Stimulated activated naive CD8-positive, alpha-beta T cell treated with anti-CD3 and anti-CD28 coated beads, Interleukin-15, Interleukin-2, amounts not matched to agents 100 ng/mL and 50 ng/mL, for 24 hours (primary cell): ENCODE data around the gene EDAR.

Source experiments
- H3K27ac Mint-ChIP-seq: one replicate; pipeline ENCODE4 v1.8.0; 2021; ENCODE audit warnings: mild to moderate bottlenecking, mixed read lengths
- H3K27me3 Mint-ChIP-seq: one replicate; pipeline ENCODE4 v1.8.0; 2021; ENCODE audit warnings: mixed read lengths
- H3K36me3 Mint-ChIP-seq: one replicate; pipeline ENCODE4 v1.8.0; 2021; ENCODE audit warnings: low read depth, mixed read lengths
- H3K4me1 Mint-ChIP-seq: one replicate; pipeline ENCODE4 v1.8.0; 2021; ENCODE audit warnings: low read depth, mixed read lengths
- H3K4me3 Mint-ChIP-seq: one replicate; pipeline ENCODE4 v1.8.0; 2021; ENCODE audit warnings: mild to moderate bottlenecking, mixed read lengths
- H3K9me3 Mint-ChIP-seq: one replicate; pipeline ENCODE4 v1.8.0; 2021; ENCODE audit warnings: mixed read lengths

The EDAR gene

DNA sequence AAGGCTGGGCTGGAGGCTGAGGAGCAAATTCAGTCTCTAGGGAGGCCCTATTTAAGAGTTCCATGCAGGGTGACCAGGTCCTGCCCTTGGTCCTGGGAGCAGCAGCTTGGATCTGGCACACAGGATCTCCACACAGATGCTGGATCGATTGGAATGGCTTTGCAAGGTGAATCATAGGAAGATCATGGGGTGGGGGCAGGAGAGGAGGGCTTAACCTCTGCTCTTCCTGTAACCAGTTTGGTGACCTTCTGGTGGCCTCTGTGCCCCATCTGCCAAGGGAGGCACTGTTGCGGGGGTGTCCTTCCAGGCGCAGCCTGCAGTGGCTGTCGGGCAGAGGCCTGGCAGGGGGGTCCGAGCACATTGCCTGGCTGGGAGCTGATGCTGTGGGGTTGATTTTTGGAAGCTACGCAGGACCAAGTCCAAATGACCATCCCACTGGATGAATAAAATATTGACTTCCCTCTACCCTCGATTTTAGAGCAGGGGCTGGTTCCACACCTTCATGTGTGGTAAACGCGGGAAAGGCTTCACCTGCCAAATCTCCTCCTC is 79.7 kb downstream of the EDAR start:
- H3K9me3 Mint-ChIP-seq, result no peaks in the 10 kb centered on the region
- no peak overlapping the region for H3K27ac Mint-ChIP-seq
- no peak overlapping the region for H3K4me3 Mint-ChIP-seq
- no peaks in the 10 kb centered on the region for H3K4me1 Mint-ChIP-seq
- no peaks in the 10 kb centered on the region for H3K27me3 Mint-ChIP-seq
- H3K36me3 Mint-ChIP-seq, result no peaks in the 10 kb centered on the region

- H3K27ac Mint-ChIP-seq, result no peak overlapping the region
Measured at GRCh38 chr2:108908713-108909070, 80.3 kb downstream of the EDAR start.

DNA sequence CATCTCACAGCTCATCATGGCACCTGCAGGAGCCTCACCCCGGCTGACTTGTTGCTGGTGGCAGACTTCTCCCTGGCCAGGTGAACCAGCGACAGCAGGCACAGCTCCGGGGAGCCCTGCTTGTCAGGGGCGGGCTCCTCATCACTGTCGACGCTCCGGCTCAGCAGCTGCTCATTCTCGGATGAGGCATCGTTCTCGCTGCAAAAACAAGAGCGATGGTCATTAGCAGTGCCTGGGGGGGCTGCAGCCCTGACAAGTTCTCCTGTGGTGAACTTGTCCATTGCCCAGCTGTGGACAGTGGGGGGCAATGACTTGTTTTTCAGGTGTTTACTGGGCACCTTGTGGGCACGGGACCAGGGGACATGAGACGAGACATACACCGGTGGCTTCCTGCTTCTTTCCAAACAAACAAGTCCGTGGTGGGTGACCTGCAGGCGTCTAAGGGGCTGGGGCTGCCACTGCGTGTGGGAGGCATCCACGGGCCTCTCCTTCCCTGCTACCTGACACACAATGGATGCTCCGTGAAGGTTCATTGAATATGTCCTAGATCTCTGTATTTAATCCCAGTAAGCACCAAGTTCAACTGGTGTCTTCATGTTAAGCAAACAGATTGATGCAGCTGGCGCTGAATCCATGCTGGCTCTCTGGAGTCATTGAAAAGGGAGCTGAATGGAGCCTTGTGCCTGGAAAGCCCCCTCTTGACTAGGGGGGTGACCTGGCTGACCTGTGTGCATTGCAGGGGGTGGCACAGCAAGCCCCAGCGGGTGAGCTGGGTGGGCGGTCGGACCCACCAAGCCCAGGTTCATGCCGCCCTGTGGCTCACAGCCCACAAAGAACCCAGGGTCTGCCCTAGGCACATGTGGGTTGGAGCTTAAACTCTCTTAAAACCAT is 81.0 kb downstream of the EDAR start:
- Mint-ChIP-seq H3K27me3 (no peaks in the 10 kb centered on the region), H3K4me3 (no peak overlapping the region), H3K27ac (no peak overlapping the region), H3K9me3 (no peaks in the 10 kb centered on the region), H3K36me3 (peaks cover 4% of the 10 kb centered on the region), H3K4me1 (no peaks in the 10 kb centered on the region)

More at GRCh38 chr2:108908713-108909070, 80.3 kb downstream of the EDAR start:
- Mint-ChIP-seq H3K4me3 (no peak overlapping the region), H3K4me1 (no peaks in the 10 kb centered on the region), H3K9me3 (no peaks in the 10 kb centered on the region), H3K27me3 (no peaks in the 10 kb centered on the region), H3K36me3 (no peaks in the 10 kb centered on the region)

DNA sequence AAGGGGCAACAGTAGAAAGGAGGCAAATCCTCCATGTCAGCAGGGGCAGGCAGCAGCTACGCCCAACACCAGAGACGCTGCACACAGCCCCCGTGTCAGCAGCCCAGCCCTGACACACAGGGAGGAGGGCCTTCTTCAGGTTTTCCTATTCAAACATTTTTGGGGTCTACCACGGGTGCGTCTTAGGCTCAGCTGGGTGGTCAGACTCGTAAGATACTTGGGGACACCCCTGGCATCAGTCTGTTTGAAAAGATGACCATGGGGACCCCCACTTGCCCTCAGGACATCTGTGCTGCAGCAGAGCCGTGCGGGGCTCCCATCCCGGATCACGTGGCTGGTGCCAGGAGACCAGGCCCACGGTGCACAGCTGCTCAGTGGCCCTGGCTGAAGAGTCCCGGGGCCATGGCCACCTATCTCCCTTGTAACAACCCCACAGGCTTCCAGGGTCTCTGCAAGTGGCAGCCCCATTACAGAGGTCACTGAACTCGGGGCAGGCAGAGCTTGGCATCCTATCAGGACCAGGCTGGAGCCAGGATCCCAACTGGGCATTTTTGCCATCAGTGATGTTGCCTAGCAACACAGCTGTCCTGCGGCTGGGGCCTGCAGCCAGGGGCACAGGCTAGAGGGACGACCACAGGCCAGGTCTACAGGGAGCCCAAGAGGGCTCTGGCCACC is 82.5 kb downstream of the EDAR start:
- no peak overlapping the region for H3K27ac Mint-ChIP-seq
- no peaks in the 10 kb centered on the region for H3K4me1 Mint-ChIP-seq
- H3K36me3 Mint-ChIP-seq, result peaks cover 8% of the 10 kb centered on the region
- no peaks in the 10 kb centered on the region for H3K27me3 Mint-ChIP-seq
- peaks cover under 1% of the 10 kb centered on the region for H3K9me3 Mint-ChIP-seq
- no peak overlapping the region for H3K4me3 Mint-ChIP-seq

DNA sequence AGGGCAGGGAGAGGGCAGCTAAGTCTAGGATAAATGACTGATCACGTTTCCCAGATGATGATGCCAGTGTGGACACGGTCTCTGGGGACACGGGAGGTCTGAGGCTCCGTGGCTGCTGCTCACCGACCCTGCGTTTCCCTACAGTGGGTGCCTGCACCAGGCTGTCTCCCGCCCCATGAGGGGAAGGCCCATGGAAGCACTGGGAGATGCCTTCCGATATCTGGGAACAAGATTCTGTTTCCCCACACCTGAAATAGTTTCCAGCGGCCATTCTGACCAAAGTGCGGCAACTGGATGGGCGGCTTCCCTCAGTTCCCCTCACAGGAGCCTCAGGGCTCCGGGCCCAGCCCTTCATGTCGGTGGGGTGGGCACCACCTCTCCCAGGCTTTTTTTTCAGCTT is 83.1 kb downstream of the EDAR start:
- Mint-ChIP-seq H3K27ac (no peak overlapping the region), H3K36me3 (peaks cover 14% of the 10 kb centered on the region), H3K4me3 (no peak overlapping the region), H3K9me3 (peaks cover 4% of the 10 kb centered on the region), H3K27me3 (no peaks in the 10 kb centered on the region), H3K4me1 (no peaks in the 10 kb centered on the region)

DNA sequence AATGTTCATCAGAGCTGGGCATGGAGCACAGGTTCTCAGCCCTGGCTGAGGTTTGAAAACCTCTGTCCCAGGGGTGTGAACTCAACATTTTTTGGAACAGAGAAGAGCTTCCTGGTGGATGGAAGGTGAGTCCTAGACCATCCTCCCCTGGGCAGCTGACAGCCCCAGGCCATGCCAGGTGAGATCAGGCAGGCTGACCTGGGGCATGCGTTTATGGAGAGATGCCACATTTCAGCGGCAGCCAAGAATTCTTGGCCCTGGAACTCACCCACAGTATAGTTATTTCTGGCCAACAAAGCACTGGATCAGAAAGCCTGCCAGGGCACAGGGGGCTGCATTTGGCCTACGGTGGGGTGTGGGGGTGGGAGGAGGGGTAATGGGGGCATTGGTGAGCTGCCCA is 83.8 kb downstream of the EDAR start:
- Mint-ChIP-seq H3K27me3 (no peaks in the 10 kb centered on the region), H3K4me3 (no peak overlapping the region), H3K4me1 (no peaks in the 10 kb centered on the region), H3K9me3 (peaks cover 4% of the 10 kb centered on the region), H3K36me3 (peaks cover 19% of the 10 kb centered on the region), H3K27ac (no peak overlapping the region)

GRCh38 chr2:108904680-108905079 is 84.3 kb downstream of the EDAR start:
- Mint-ChIP-seq H3K27ac (no peak overlapping the region), H3K9me3 (peaks cover 4% of the 10 kb centered on the region), H3K36me3 (peaks cover 19% of the 10 kb centered on the region), H3K4me1 (no peaks in the 10 kb centered on the region), H3K27me3 (no peaks in the 10 kb centered on the region), H3K4me3 (no peak overlapping the region)

DNA sequence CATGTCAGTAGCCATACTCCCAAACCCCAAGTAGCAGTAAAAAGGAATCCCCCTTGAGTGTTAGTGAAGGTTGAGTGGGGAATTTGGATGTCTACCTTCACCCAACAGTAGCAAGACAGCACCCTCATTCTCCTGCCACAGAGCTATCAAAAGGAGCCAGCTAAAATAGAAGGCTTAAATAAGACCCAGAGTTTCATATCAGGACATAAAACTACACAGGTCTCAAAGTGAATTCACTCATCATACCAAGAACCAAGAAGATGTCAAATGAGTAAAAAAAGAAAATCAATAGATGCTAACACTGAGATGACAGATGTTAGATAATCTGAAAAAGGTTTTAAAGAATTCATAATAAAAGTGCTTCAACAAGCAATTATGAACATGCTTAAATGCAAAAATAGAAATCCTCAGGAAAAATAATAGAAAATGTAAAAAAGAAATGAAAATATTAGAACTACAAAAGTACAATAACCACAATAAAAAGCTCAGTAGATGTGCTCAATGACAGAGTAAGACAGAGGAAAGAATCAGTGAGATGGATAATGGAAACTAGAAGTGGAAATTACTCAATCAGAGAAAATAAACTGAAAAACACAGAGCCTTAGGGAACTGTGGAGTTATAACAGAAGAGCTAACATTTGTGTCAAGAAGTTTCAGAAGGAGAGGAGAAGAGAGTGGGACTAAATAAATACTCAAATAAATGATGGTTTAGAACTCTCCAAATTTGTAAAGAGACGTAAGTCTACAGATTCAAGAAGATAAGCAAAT is 90.5 kb downstream of the EDAR start:
- peaks cover 39% of the 10 kb centered on the region for H3K36me3 Mint-ChIP-seq
- no peaks in the 10 kb centered on the region for H3K27me3 Mint-ChIP-seq
- no peak overlapping the region for H3K27ac Mint-ChIP-seq
- H3K4me3 Mint-ChIP-seq, result no peak overlapping the region
- H3K9me3 Mint-ChIP-seq, result peaks cover 4% of the 10 kb centered on the region
- H3K4me1 Mint-ChIP-seq, result peaks cover 4% of the 10 kb centered on the region

DNA sequence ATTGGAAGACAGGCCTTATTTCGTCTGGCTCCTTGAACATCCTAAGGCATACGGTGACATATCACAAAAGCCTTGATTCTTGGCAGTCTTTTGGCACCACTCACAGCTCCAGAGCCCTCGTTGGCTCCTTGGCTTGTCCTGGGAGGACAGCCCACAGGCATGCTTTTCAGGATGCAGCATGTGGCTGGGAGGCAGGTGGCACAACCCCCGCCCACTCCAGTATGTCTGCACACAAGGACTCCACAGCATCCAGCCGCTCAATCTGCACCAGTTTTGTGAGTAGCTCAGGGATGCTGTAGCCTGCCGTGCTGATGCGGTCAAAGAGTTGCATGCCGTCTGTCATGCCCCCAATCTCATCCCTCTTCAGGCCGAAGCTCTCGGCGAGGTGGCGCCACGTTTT is 92.3 kb downstream of the EDAR start:
- Mint-ChIP-seq H3K36me3 (peaks cover 40% of the 10 kb centered on the region), H3K4me3 (no peak overlapping the region), H3K27me3 (no peaks in the 10 kb centered on the region), H3K9me3 (peaks cover 8% of the 10 kb centered on the region), H3K27ac (no peak overlapping the region), H3K4me1 (peaks cover 4% of the 10 kb centered on the region)

DNA sequence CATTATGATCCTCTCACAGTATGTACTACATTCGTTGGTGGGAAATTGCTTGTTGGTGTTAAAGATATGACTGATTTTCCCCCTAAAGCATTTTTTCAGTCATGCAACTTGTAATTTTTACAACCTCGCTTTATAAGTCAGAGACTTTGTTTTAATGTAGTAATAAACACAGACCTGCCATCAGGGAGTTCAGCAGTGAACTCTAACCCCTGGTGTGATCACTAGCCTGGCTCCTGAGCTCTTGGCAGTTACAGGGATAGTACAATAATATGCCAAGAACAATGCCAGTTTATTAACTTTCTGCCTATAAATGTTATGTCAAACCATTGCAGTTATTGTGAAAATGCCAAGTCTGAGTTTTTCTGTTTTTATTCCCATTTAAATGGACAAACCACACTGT is 93.8 kb downstream of the EDAR start:
- Mint-ChIP-seq H3K4me1 (peaks cover 4% of the 10 kb centered on the region), H3K36me3 (peaks cover 32% of the 10 kb centered on the region), H3K27ac (no peak overlapping the region), H3K27me3 (no peaks in the 10 kb centered on the region), H3K4me3 (no peak overlapping the region), H3K9me3 (peaks cover 4% of the 10 kb centered on the region)

- Mint-ChIP-seq H3K36me3 (peaks cover 33% of the 10 kb centered on the region), H3K27me3 (no peaks in the 10 kb centered on the region), H3K4me1 (peaks cover 4% of the 10 kb centered on the region), H3K9me3 (peaks cover 5% of the 10 kb centered on the region), H3K4me3 (no peak overlapping the region), H3K27ac (no peak overlapping the region)
Measured at GRCh38 chr2:108894766-108895165, 94.3 kb downstream of the EDAR start.

GRCh38 chr2:108893277-108893676 is 95.7 kb downstream of the EDAR start:
- Mint-ChIP-seq H3K36me3 (peaks cover 42% of the 10 kb centered on the region), H3K9me3 (peaks cover 19% of the 10 kb centered on the region), H3K27ac (no peak overlapping the region), H3K4me1 (peaks cover 2% of the 10 kb centered on the region), H3K27me3 (no peaks in the 10 kb centered on the region), H3K4me3 (no peak overlapping the region)

GRCh38 chr2:108889907-108890306 is 99.1 kb downstream of the EDAR start:
- H3K4me3 Mint-ChIP-seq, result no peak overlapping the region
- peaks cover 36% of the 10 kb centered on the region for H3K36me3 Mint-ChIP-seq
- no peak overlapping the region for H3K27ac Mint-ChIP-seq
- no peaks in the 10 kb centered on the region for H3K27me3 Mint-ChIP-seq
- no peaks in the 10 kb centered on the region for H3K4me1 Mint-ChIP-seq
- peaks cover 24% of the 10 kb centered on the region for H3K9me3 Mint-ChIP-seq

GRCh38 chr2:108884619-108885018 is 104.4 kb downstream of the EDAR start:
- no peak overlapping the region for H3K27ac Mint-ChIP-seq
- H3K27me3 Mint-ChIP-seq, result no peaks in the 10 kb centered on the region
- no peaks in the 10 kb centered on the region for H3K4me1 Mint-ChIP-seq
- peaks cover 43% of the 10 kb centered on the region for H3K9me3 Mint-ChIP-seq
- peaks cover 18% of the 10 kb centered on the region for H3K36me3 Mint-ChIP-seq
- H3K4me3 Mint-ChIP-seq, result no peak overlapping the region

- Mint-ChIP-seq H3K4me1 (no peaks in the 10 kb centered on the region), H3K27me3 (no peaks in the 10 kb centered on the region), H3K27ac (no peak overlapping the region), H3K9me3 (peaks cover 25% of the 10 kb centered on the region), H3K36me3 (peaks cover 35% of the 10 kb centered on the region), H3K4me3 (no peak overlapping the region)
Measured at GRCh38 chr2:108878276-108878675, 110.7 kb downstream of the EDAR start.
